ENCODE measurements around the gene CERS2.

DNA sequence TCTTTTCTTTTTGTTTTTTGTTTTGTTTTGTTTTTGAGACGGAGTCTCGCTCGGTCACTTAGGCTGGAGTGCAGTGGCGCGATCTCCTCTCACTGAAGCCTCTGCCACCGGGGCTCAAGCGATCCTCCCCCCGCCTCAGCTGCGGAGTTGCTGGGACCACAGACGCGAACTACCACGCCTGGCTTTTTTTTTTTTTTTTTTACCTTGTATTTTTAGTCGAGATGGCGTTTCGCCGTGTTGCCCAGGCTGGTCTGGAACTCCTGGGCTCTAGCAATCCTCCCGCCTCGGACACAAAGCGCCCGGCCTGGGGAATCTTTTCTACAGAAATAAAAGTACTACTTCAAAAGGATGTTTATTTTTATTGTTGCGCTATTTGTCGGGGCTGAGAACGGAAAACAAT lies 49.6 kb downstream of the CERS2 start:
- TF ChIP-seq EP300 (IDR thresholded peaks at IDR 0.05; ENCODE audit: borderline replicate concordance) (no peak), TCF12 (IDR thresholded peaks at IDR 0.05; ENCODE audit: low read depth) (no peak), RAD21 (IDR thresholded peaks at IDR 0.05; ENCODE audit: low read depth) (no peak), MAX (IDR thresholded peaks at IDR 0.05) (no peak), YY1 (IDR thresholded peaks at IDR 0.05; ENCODE audit: low read depth) (no peak), TAF1 (IDR thresholded peaks at IDR 0.05; ENCODE audit: low read depth) (no peak), TEAD4 (IDR thresholded peaks at IDR 0.05) (no peak), CREB1 (IDR thresholded peaks at IDR 0.05; ENCODE audit: low read depth) (no peak)
- TF ChIP-seq, protein P1, sequence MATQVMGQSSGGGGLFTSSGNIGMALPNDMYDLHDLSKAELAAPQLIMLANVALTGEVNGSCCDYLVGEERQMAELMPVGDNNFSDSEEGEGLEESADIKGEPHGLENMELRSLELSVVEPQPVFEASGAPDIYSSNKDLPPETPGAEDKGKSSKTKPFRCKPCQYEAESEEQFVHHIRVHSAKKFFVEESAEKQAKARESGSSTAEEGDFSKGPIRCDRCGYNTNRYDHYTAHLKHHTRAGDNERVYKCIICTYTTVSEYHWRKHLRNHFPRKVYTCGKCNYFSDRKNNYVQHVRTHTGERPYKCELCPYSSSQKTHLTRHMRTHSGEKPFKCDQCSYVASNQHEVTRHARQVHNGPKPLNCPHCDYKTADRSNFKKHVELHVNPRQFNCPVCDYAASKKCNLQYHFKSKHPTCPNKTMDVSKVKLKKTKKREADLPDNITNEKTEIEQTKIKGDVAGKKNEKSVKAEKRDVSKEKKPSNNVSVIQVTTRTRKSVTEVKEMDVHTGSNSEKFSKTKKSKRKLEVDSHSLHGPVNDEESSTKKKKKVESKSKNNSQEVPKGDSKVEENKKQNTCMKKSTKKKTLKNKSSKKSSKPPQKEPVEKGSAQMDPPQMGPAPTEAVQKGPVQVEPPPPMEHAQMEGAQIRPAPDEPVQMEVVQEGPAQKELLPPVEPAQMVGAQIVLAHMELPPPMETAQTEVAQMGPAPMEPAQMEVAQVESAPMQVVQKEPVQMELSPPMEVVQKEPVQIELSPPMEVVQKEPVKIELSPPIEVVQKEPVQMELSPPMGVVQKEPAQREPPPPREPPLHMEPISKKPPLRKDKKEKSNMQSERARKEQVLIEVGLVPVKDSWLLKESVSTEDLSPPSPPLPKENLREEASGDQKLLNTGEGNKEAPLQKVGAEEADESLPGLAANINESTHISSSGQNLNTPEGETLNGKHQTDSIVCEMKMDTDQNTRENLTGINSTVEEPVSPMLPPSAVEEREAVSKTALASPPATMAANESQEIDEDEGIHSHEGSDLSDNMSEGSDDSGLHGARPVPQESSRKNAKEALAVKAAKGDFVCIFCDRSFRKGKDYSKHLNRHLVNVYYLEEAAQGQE (IDR thresholded peaks at IDR 0.05; ENCODE audit: low read depth), result no peak
